ENCODE measurements around the gene G6PD.

DNA sequence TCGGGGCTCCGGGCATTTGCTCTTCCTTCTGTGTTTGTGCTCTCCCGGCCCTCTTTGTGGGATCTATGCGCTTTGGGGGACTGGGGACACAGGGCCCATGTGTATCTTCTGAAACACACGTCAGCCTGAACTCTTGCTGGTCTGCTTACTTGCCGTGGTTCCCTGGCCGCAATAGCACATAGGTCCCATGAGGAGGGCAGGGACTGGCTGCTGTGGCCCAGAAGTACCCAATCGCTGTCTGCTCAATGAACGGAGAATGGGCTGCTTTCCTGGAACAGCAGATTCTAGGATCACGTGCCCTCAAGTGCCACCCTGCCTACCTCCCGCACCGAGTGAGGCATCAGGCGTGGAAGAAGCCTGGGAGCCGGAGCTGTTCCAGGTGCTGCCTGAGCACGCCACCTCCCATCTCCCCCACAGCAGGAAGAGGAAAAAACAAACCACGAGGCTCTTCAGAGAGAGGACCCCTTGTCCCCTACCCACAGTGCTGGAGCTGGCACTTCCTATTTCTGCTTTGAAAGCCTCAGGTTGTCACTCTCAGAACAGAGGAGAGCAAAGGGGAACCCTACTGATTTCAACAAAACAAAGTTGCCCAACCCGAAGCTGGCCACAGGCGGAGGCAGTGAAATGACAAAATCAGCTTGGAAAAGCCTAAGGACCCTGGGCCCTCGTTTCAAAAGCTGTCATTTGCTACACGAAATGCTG, 3.8 kb downstream of the G6PD start:
- TF ChIP-seq, protein P1, sequence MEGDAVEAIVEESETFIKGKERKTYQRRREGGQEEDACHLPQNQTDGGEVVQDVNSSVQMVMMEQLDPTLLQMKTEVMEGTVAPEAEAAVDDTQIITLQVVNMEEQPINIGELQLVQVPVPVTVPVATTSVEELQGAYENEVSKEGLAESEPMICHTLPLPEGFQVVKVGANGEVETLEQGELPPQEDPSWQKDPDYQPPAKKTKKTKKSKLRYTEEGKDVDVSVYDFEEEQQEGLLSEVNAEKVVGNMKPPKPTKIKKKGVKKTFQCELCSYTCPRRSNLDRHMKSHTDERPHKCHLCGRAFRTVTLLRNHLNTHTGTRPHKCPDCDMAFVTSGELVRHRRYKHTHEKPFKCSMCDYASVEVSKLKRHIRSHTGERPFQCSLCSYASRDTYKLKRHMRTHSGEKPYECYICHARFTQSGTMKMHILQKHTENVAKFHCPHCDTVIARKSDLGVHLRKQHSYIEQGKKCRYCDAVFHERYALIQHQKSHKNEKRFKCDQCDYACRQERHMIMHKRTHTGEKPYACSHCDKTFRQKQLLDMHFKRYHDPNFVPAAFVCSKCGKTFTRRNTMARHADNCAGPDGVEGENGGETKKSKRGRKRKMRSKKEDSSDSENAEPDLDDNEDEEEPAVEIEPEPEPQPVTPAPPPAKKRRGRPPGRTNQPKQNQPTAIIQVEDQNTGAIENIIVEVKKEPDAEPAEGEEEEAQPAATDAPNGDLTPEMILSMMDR (IDR thresholded peaks at IDR 0.05; ENCODE audit: extremely low read depth in 1 of 2, insufficient read depth in 1 of 2, low read depth in 1 of 2, low read length in 2 of 2), result no peak
- TF ChIP-seq POLR2A (IDR thresholded peaks at IDR 0.05; ENCODE audit: low read depth, low read length) (no peak), POLR2AphosphoS5 (IDR thresholded peaks at IDR 0.05; ENCODE audit: insufficient read depth, low read depth, low read length) (no peak)
- TF ChIP-seq, protein P2, sequence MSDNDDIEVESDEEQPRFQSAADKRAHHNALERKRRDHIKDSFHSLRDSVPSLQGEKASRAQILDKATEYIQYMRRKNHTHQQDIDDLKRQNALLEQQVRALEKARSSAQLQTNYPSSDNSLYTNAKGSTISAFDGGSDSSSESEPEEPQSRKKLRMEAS (IDR thresholded peaks at IDR 0.05; ENCODE audit: insufficient read depth, insufficient read length), result no peak
